SK-N-SH (cell line): ENCODE measurements around the gene PBXIP1.

Experiments
- CHD2 ChIP-seq: fragments of 150-350 bp; IDR thresholded peaks from 2 replicates; pipeline ENCODE4 v1.6.1; 2018; ENCODE audit warnings: low read length; ENCODE audit not compliant: partially characterized antibody
- CTCF ChIP-seq: fragments of 200-600 bp; sonication (generic); IDR thresholded peaks from 2 replicates; pipeline ENCODE4 v1.6.1; 2017; ENCODE audit warnings: antibody characterized with exemption, mild to moderate bottlenecking, moderate library complexity
- EP300 ChIP-seq, 2 experiments: IDR thresholded peaks; 2 replicates each; pipeline versions ENCODE4 v1.4.0 to v1.6.1; 2012; ENCODE audit warnings: borderline replicate concordance in 1 of 2, low read depth in 1 of 2, low read length in 1 of 2
- GABPA ChIP-seq: IDR thresholded peaks from 2 replicates; pipeline ENCODE4 v1.4.0; 2012; ENCODE audit warnings: low read depth, mild to moderate bottlenecking
- GATA2 ChIP-seq: sonication (generic); formaldehyde crosslinking; IDR thresholded peaks from 2 replicates; pipeline ENCODE4 v1.5.0; 2020; ENCODE audit warnings: mild to moderate bottlenecking, missing genetic modification reagents
- JUND ChIP-seq: IDR thresholded peaks from 2 replicates; pipeline ENCODE4 v1.4.0; 2012
- MAX ChIP-seq: IDR thresholded peaks from 2 replicates; pipeline ENCODE4 v1.4.0; 2012; ENCODE audit warnings: low read depth
- POLR2AphosphoS5 ChIP-seq: IDR thresholded peaks from 2 replicates; pipeline ENCODE4 v1.6.1; 2012; ENCODE audit warnings: low read depth, low read length
- REST ChIP-seq: IDR thresholded peaks from 2 replicates; pipeline ENCODE4 v1.6.1; 2012; ENCODE audit warnings: mild to moderate bottlenecking, low read depth, low read length, moderate library complexity
- YY1 ChIP-seq: IDR thresholded peaks from 2 replicates; pipeline ENCODE4 v1.4.0; 2012; ENCODE audit warnings: low read depth, mild to moderate bottlenecking
- TF ChIP-seq, protein P1 (sequence below): IDR thresholded peaks from 2 replicates; pipeline ENCODE4 v1.4.0; 2012; ENCODE audit warnings: low read depth, borderline replicate concordance

DNA sequence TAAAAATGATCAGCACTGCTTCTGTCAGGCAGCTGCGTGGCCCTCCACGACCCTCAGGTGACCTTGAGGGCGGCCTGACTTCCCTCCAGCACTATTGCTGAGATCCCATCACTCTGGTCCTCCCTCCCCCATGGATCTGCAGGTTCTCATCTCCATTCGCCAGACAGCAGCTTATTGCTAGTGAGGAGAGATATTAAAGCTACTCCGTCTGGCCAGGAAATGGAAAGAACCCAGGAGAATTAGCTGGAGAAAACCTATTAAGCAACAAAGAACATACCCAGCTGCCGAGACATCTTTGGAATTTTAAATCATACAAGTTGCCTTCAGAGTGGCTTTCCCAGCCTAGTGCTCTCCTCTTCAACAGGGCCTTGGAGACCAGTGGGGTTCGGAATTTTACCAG lies 60.1 kb downstream of the PBXIP1 start:
- no peak for TF ChIP-seq YY1
- no peak for TF ChIP-seq EP300 (IDR thresholded peaks at IDR 0.05; ENCODE audit: borderline replicate concordance in 1 of 2, low read depth in 1 of 2, low read length in 1 of 2)
- TF ChIP-seq POLR2AphosphoS5, result no peak
- no peak for TF ChIP-seq GABPA
- no peak for TF ChIP-seq CTCF
- TF ChIP-seq, protein P1, sequence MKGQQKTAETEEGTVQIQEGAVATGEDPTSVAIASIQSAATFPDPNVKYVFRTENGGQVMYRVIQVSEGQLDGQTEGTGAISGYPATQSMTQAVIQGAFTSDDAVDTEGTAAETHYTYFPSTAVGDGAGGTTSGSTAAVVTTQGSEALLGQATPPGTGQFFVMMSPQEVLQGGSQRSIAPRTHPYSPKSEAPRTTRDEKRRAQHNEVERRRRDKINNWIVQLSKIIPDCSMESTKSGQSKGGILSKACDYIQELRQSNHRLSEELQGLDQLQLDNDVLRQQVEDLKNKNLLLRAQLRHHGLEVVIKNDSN, result no peak
- no peak for TF ChIP-seq CHD2
- TF ChIP-seq JUND, result no peak
- TF ChIP-seq GATA2 (CRISPR knock-in tag), result no peak
- TF ChIP-seq REST, result no peak
- TF ChIP-seq MAX, result no peak
